ENCODE data around the gene KRTAP4-2. TPM values are rescaled to one million over a fixed set of nuclear protein-coding genes. Genes with fewer than 3 reads are reported as not detected.

Gene KRTAP4-2
- polyA plus RNA-seq, 1 of the 3 experiments (the other 2 are of a cell fraction), result not detected

DNA sequence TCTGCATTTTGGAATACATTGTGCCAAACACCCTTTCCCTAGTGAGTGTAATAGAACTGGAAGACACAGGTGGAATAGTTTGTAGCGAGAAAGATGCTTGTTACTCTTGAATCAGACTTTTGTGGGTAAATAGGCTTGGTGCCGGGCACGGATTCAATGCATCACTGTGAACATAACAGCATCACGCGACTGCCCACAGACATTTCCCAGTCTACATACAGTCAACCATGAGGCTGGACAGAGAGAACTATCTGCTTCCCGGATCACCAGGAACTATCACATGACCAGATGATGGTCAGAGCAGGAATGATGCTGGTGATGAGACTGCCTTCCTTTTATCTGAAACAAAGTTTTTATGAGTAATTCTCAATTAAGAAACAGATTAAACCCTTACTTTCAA is 48.0 kb upstream of the KRTAP4-2 start:
- no peaks in the 10 kb centered on the region for H4K20me1 ChIP-seq (ENCODE audit: insufficient read depth)
- H3K4me1 ChIP-seq (ENCODE audit: control insufficient read depth in 1 of 2, insufficient read depth in 2 of 2, low read depth in 1 of 2, low read length in 1 of 2), result no peaks in the 10 kb centered on the region
- H3K9ac ChIP-seq, result no peak overlapping the region
- no peak overlapping the region for H3K4me2 ChIP-seq
- no peak overlapping the region for H2AFZ ChIP-seq (ENCODE audit: low read depth)
- ChIA-PET POLR2A (no interaction called here), CTCF (interaction anchor here (0.6 to 0.7 kb wide), 2 partner anchors 140 to 502 kb away, joined by 3 to 4 read pairs; no protein-coding TSS in a partner anchor)
- no peak for DNase-seq
- no peaks in the 10 kb centered on the region for H3F3A ChIP-seq (replicated peaks; ENCODE audit: insufficient read depth)
- H3K27me3 ChIP-seq (ENCODE audit: insufficient read depth), result peaks cover 22% of the 10 kb centered on the region; the same call in 1 of the 2 replicates
- H3K9me2 ChIP-seq, result no peaks in the 10 kb centered on the region
- H3K4me3 ChIP-seq (ENCODE audit: low read depth in 2 of 2, low read length in 1 of 2), result no peak overlapping the region
- TF ChIP-seq, protein P1, sequence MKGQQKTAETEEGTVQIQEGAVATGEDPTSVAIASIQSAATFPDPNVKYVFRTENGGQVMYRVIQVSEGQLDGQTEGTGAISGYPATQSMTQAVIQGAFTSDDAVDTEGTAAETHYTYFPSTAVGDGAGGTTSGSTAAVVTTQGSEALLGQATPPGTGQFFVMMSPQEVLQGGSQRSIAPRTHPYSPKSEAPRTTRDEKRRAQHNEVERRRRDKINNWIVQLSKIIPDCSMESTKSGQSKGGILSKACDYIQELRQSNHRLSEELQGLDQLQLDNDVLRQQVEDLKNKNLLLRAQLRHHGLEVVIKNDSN (IDR thresholded peaks at IDR 0.05; ENCODE audit: borderline replicate concordance, low read depth), result no peak
- TF ChIP-seq ELF1 (IDR thresholded peaks at IDR 0.05), result no peak
- TF ChIP-seq CHD2 (IDR thresholded peaks at IDR 0.05; ENCODE audit: low read length, partially characterized antibody), result no peak
- TF ChIP-seq, protein P2, sequence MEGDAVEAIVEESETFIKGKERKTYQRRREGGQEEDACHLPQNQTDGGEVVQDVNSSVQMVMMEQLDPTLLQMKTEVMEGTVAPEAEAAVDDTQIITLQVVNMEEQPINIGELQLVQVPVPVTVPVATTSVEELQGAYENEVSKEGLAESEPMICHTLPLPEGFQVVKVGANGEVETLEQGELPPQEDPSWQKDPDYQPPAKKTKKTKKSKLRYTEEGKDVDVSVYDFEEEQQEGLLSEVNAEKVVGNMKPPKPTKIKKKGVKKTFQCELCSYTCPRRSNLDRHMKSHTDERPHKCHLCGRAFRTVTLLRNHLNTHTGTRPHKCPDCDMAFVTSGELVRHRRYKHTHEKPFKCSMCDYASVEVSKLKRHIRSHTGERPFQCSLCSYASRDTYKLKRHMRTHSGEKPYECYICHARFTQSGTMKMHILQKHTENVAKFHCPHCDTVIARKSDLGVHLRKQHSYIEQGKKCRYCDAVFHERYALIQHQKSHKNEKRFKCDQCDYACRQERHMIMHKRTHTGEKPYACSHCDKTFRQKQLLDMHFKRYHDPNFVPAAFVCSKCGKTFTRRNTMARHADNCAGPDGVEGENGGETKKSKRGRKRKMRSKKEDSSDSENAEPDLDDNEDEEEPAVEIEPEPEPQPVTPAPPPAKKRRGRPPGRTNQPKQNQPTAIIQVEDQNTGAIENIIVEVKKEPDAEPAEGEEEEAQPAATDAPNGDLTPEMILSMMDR (IDR thresholded peaks at IDR 0.05), result no peak
- TF ChIP-seq EP300 (IDR thresholded peaks at IDR 0.05; ENCODE audit: borderline replicate concordance in 1 of 2, low read depth in 1 of 2, low read length in 1 of 2), result no peak
- TF ChIP-seq FOXJ3 (CRISPR knock-in tag; IDR thresholded peaks at IDR 0.05), result no peak
- TF ChIP-seq, protein P3, sequence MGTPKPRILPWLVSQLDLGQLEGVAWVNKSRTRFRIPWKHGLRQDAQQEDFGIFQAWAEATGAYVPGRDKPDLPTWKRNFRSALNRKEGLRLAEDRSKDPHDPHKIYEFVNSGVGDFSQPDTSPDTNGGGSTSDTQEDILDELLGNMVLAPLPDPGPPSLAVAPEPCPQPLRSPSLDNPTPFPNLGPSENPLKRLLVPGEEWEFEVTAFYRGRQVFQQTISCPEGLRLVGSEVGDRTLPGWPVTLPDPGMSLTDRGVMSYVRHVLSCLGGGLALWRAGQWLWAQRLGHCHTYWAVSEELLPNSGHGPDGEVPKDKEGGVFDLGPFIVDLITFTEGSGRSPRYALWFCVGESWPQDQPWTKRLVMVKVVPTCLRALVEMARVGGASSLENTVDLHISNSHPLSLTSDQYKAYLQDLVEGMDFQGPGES (IDR thresholded peaks at IDR 0.05; ENCODE audit: low read depth, low read length), result no peak
- TF ChIP-seq, protein P4, sequence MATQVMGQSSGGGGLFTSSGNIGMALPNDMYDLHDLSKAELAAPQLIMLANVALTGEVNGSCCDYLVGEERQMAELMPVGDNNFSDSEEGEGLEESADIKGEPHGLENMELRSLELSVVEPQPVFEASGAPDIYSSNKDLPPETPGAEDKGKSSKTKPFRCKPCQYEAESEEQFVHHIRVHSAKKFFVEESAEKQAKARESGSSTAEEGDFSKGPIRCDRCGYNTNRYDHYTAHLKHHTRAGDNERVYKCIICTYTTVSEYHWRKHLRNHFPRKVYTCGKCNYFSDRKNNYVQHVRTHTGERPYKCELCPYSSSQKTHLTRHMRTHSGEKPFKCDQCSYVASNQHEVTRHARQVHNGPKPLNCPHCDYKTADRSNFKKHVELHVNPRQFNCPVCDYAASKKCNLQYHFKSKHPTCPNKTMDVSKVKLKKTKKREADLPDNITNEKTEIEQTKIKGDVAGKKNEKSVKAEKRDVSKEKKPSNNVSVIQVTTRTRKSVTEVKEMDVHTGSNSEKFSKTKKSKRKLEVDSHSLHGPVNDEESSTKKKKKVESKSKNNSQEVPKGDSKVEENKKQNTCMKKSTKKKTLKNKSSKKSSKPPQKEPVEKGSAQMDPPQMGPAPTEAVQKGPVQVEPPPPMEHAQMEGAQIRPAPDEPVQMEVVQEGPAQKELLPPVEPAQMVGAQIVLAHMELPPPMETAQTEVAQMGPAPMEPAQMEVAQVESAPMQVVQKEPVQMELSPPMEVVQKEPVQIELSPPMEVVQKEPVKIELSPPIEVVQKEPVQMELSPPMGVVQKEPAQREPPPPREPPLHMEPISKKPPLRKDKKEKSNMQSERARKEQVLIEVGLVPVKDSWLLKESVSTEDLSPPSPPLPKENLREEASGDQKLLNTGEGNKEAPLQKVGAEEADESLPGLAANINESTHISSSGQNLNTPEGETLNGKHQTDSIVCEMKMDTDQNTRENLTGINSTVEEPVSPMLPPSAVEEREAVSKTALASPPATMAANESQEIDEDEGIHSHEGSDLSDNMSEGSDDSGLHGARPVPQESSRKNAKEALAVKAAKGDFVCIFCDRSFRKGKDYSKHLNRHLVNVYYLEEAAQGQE (IDR thresholded peaks at IDR 0.05; ENCODE audit: low read depth, low read length), result no peak
- TF ChIP-seq MXI1 (IDR thresholded peaks at IDR 0.05; ENCODE audit: low read depth, low read length), result no peak
- TF ChIP-seq JUND (IDR thresholded peaks at IDR 0.05), result no peak
- no peak for TF ChIP-seq RAD21 (IDR thresholded peaks at IDR 0.05; ENCODE audit: low read length)
- TF ChIP-seq EZH2phosphoT487 (IDR thresholded peaks at IDR 0.05; ENCODE audit: borderline replicate concordance, low read depth), result no peak
- no peak for TF ChIP-seq RFX5 (IDR thresholded peaks at IDR 0.05; ENCODE audit: low read length)
- no peak for TF ChIP-seq YY1 (IDR thresholded peaks at IDR 0.05; ENCODE audit: low read depth)
- TF ChIP-seq TAF1 (IDR thresholded peaks at IDR 0.05; ENCODE audit: borderline replicate concordance, low read depth, low read length), result no peak
- TF ChIP-seq, protein P5, sequence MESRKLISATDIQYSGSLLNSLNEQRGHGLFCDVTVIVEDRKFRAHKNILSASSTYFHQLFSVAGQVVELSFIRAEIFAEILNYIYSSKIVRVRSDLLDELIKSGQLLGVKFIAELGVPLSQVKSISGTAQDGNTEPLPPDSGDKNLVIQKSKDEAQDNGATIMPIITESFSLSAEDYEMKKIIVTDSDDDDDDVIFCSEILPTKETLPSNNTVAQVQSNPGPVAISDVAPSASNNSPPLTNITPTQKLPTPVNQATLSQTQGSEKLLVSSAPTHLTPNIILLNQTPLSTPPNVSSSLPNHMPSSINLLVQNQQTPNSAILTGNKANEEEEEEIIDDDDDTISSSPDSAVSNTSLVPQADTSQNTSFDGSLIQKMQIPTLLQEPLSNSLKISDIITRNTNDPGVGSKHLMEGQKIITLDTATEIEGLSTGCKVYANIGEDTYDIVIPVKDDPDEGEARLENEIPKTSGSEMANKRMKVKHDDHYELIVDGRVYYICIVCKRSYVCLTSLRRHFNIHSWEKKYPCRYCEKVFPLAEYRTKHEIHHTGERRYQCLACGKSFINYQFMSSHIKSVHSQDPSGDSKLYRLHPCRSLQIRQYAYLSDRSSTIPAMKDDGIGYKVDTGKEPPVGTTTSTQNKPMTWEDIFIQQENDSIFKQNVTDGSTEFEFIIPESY (IDR thresholded peaks at IDR 0.05; ENCODE audit: borderline replicate concordance, low read depth), result no peak
- 26% methylated on average over 6 of the region's 6 CpGs for WGBS (ENCODE audit: low lambda C conversion rate)
- H3K9me3 ChIP-seq, result no peaks in the 10 kb centered on the region
- no peaks in the 10 kb centered on the region for H3K79me2 ChIP-seq (ENCODE audit: insufficient read depth)
- H3K27ac ChIP-seq (ENCODE audit: low read depth in 2 of 2, low read length in 1 of 2), result no peak overlapping the region
- no peaks in the 10 kb centered on the region for H3K36me3 ChIP-seq (replicated peaks in 1 of 2; ENCODE audit: control insufficient read depth in 1 of 2, insufficient read depth in 2 of 2, low read length in 1 of 2)

Data from SK-N-SH (cell line).